Fibroblast of gingiva (primary cell): ENCODE measurements around the gene FOXP1.
A peak's percentile ranks its signal among the peaks of the same experiment; 100 is the strongest.

Experiments
- DNase-seq: peaks from one replicate; pipeline ENCODE4 v3.0.0-alpha.2; 2011; ENCODE audit warnings: low read depth

The FOXP1 gene

DNA sequence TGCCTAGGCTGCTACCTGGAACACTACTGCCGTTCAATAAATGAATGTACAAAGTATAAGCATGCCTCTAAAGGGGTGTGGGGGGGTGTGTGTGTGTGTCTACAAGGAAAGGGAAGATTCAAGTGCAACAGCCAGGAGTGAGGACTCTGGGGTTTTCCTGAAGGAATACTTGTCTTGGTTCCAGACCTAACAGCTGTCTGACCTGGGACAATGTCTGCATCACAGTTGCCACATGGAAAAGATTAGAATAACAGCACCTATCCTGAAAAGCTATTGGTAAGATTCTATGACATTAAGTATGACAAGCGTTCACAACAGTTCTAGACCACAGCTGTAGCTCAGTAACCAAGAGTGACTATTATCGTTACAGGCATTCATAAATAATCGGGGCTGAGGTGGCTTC lies 345.2 kb downstream of the FOXP1 start:
- DNase-seq = no peak

DNA sequence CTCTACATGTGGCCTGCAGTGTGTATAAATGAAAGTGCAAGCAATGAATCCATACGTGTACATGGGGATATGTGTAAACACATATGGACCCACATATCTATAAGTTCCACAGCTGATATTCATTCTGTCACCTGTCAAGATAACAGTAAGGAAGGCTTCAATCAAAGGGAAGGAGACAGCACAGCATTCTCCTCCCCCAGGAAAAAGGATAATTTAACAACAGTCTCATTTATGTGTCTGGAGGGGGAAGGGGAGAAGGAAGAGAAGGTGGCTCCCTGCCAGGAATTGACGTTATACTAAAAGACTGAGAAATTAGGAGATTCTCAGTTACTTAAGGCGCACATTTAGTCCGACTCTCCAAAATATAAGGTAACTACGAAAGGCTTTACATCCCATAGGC lies 345.9 kb downstream of the FOXP1 start:
- no peak for DNase-seq

DNA sequence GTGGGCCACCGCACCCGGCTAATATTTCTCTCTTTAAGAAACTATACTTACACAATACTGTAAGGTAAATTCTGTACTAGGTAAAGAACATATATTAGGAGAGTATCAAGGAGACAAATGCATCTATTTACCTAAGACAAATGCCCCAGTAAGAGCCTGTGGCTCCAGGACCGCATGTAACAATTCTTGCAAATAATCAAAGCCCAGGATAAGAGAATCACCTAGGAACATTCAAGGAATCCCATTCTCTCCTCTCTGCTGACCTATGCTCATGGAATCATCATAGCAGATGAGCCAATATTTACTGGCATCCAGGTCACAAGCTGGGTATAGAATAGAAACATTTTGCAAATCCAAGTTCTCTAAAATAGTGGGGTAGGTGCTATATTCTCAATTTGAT lies 347.7 kb downstream of the FOXP1 start:
- DNase-seq = no peak

DNA sequence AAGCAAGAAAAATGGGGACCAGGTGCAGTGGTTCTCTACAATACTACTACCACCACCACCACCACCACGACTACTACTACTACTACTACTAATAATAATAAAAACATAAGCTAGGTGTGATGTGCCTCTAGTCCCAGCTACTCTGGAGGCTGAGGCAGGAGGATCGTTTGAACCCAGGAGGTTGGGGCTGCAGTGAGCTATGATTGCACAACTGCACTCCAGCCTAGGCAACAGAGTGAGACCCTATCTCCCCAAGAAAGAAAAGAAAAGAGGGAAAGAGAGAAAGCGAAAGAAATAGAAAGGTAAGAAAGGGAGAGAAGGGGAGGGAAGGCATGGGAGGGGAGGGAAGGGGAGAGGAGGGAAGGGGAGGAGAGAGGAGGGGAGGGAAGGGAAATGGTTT lies 350.6 kb downstream of the FOXP1 start:
- DNase-seq = no peak

DNA sequence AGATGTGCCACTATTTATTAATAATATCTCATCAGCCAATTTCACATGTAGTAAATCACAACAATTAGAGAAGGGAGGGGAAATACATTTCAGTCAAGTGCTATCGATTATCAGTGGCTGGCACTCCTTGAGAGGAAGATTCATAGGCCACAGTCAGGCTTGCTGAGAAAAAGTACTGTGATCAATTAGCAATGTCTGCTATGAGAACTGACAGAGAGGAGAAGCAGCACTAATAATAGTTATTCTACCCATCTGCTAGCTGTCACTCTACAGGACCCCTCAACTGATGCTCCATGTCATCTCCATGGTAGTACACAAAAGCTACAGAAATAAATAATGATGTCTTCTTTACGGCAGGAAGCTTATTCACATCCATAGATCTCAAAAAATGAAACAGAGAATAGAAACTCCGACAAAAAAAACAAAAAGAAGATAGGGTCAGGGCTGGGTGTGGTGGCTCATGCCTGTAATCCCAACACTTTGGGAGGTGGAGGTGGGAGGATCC lies 351.3 kb downstream of the FOXP1 start:
- no peak for DNase-seq

DNA sequence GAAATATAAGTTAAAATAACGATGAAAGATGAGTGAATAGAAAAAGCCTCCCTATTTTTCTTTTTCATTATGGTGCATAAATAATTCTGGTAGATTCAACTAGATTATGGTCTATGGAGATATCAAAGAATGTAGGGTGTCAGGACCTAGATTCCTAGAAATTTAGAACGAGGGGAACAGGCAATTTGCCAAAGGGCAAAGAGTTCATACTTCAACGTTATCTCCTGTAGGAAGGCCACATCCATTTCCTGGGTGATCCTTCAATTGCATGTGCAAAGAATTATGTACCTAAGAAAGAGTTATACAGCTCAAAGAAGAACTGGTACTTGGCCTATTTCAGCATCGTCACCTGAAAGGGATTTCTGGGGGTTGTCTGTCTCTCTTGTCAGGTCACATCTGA lies 351.8 kb downstream of the FOXP1 start:
- no peak for DNase-seq

DNA sequence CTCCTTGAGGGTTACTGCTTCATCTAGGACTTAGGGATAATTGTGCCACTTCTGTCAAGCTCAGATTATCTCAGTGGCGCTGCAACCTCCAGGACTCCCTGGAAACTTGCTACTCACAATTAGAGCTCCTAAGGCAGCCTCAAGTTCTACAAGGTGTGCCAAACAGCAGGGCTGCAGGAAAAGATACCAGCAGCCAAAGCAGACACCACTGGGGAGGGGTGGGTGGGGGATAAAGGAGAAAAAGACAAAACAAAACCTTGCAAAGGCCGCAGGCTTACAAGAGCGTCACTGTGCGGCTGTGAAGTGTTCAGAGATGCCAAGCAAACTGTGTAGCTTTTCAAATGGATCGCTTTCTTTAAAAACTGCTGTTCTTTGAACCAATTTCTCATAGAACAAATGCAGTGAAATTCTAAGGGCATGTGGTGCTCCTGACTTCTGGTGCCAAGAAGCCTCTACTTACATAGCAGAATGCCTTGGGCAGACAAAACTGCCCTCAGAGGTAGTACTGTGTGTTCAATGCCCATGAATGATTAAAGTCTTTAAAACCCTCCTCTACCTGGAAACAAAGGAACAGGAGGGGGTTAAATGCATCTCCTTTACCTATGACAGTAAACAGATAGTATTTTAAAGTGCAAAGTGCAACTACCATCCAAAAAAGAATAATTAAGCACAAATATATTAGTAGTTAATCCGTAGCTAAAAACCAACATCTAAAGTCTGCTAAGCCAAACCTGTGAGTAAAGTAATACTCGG lies 353.4 kb downstream of the FOXP1 start:
- DNase-seq = no peak

DNA sequence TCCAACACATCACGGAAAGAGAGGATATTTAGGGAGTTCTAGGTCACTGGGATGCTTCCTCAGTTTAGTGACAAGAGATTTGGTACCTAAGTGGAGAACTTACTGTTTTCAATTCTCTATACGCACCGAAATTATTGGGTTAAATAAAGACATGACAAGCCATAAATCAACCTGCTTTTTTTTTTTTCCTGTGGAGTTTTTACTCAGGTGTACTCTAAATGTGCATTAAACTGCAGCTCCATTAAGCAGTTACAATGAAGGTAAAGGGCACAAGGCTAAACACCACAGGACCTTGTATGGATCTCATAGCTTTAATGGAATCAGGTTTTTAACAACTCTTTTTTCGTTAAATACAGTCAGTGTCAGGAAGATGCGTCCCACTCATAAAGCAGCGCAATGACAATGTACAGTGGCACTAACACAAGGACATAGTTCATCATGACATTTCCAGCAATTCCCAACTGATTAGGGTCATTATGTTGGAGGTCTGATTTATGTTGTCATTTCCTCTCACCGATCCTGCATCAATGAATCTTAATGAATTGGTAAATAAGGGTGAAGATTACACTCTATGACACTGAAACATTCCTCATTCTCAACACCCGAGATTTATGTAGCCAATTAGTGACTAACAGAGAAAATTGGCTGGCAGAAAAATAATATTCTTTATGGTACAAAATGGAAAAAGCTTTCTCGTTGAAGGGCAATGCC lies 355.2 kb downstream of the FOXP1 start:
- DNase-seq = no peak

DNA sequence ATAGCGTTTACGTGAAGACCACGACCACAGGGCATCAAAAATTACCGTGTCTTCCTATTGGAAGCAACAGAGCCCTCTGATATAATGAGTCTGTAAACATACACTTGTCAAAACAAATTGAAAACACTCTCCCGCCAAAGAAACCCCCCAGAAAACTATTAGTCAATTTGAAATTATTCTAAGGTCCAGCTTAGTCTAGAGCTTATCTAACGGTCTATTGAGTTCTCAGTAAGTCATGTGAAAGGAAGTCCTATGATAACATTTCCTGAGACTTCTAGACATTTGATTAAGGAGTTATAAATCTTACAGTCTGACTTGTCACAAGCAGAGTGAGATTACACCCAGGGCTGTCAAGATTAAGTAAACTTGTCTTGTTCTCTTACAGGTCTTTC lies 356.3 kb downstream of the FOXP1 start:
- DNase-seq = no peak

DNA sequence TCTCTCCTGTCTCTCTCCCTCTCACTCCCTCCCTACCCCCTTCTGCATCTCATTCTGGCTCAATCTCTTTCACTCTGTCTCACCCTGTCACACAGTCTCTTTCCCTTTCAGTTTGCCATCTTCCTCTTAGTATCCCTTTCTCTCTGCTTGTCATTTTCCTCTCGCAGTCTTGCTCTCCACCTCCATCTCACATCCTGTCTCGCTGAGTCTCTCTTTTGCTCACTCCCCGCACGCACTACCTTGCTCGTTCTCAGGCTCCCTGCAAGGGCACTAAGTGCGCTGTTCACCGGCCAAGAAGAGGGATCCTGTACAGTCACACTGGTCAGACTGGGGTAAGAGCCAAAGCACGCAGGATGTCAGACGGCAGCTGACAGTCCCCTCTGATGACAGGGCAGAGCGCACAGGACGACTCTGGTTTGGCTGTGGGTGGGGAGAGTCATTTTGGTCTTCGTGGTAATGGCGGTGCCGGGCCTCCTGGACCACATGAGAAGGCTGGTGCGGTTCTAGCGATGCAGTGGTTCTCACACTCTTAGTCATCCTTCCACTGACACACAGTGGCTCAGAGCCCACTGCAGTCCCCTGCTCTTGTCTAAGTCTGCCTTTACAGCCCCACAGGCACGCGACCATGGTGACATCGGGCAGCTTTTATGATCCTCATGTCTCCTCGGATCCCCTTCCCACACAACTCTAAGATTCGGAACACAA lies 356.8 kb downstream of the FOXP1 start:
- DNase-seq = no peak

DNA sequence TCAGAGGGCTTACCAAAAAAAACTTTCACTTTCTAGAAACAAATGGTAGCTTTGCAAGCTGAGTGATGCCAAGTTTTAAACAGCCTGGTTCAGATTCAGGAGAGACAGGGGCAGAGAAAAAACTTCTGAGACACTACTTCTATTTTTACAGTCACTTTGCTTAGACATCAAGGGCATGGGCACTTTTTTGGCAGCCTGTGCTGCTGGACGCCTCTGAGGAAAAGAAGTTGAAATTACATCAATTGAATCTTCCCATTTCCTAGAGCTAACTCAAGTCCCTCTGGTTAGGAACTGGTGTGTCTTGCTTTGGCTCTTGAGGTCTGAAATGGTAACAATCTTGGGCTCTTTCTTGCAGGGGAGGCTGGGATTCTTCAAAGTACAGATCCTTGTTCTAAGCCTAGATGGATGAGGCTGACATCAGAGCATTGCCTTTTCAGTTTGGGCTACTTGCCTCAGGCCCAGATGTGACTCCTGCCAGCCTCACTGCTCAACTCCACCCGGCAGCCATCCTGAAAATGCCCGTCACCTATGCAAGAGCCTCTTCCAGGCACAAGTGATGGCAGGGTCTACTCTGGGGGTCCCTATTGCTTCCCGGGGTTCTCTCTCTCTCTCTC lies 357.5 kb downstream of the FOXP1 start:
- DNase-seq = no peak

DNA sequence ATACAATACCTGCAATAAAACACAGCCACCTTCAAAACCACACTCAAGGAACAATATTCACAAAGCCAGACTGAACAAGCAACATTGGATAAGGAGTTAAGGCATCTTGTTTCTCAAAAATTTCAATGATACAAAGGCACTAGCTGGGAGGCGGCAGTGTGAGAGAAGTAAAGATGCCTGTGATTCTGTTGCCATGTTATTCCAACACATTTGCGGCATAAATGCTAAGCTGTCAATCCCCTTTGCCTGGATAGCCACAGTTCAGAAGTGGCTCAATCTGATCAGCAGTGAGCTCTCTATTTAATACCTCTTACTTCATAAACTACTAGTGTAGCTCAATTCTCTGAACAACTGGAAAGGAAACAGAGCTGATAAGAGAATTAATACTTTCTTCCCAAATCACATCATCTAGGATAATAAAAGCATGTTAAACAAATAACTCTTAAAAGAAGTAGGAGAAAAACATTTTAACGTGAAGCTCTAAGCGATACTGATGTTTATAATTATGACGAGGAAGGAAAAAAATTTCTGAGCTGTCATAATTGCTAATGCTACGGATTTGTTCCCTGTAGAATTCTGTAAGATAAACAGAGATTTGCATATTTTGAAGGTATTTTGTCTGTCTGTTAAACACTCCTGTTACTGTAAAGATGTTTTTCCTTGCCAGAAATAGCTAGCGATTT lies 358.4 kb downstream of the FOXP1 start:
- no peak for DNase-seq

DNA sequence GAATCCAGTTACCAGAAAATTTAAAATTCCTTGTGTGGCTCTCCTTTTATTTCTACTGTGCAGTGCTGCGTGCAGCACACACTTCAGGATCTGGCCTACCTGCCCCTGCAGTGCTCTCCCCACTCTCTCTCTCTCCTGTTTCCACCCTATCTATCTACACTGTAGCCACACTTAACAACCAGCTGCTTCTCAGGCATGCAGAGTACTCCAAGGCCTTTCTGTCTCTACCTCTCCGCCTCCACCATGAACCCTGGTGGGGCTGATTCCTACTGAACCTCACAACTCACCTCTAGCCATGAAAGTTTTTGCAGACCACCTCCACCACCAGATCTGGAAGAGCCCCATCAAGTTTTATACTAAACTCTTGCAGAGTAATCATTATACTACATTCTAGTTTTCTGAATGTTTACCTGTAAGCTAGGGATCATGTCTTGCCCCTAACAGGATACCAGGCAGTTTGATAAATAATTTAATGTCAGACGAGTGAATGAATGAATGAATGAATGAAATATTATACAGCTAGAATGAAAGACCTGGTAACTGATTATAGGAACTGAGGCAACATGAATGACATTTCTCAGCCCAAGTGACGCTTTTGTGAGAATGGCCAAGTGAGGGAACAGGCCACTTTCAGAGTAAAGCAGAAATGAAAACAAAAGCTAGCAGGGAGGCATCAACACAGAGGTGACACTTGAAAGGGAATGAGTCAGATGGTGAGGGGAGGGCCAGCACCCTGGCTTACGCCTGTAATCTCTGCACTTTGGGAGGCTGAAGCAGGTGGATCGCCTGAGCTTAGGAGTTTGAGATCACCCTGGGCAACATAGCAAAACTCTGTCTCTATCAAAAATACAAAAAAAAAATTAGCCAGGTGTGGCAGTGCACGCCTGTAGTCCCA lies 363.5 kb downstream of the FOXP1 start:
- DNase-seq = no peak

DNA sequence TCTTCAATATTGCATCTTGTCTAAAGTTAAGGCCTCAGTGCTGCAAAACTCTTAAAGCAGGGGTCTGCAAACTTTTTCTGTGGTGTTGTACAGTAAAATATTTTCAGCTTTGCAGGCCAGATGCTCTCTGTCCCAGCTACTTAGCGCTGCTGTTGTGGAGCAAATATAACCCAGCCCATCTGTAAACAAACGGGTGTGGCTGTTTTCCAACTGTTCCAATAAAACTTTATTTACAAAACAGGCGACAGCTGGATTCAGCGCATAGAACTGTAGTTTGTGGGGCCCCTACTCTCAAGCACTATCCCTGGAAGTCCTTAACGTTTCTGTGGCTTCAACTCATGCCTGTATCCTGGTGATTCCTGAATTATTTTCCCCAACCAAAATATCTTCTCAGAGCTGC lies 365.0 kb downstream of the FOXP1 start:
- no peak for DNase-seq

DNA sequence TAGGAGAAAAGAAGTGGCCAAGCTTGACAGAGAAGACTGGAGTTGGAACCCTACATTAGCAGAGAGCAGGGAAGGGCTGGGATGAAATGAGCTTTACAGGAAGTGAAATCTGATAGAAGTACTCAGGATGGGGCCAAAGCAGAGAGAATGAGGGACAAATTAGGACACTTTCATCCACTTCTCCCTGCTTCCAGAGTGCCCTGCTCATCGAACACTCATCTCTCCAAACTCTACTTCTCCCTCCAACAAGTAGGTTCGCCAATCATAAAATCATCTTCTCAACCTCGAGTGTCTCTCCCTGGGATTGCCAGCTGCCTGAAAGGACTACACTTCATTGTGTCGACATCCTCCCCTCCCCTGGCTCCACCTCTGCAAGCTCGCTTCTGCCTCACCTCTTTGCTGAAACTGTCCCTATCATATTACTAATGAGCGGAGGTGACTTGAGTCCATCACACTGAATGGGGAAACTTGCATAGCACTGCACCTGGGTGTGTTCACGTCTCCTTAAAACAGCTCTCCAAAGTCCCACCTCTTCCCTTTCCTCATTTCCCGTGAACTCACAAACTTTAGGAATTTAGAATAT lies 365.8 kb downstream of the FOXP1 start:
- no peak for DNase-seq

DNA sequence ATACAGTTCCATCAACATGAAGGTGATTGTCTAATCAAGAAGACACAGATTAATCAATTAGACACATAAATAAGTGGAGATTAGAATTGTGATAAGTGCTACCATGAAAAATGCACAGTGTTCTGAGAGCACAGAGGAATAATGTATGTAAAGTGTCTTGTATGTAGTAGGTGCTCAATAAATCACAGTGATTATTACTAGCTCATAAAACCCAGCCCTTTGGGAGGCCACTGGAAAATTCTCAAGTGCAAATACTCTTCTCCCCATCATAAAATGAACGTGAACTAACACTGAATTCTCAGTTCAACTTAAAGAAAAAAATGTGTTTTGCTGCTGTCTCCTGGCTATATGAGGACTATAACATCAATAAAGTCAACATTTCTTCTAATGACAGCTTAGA lies 368.2 kb downstream of the FOXP1 start:
- no peak for DNase-seq

DNA sequence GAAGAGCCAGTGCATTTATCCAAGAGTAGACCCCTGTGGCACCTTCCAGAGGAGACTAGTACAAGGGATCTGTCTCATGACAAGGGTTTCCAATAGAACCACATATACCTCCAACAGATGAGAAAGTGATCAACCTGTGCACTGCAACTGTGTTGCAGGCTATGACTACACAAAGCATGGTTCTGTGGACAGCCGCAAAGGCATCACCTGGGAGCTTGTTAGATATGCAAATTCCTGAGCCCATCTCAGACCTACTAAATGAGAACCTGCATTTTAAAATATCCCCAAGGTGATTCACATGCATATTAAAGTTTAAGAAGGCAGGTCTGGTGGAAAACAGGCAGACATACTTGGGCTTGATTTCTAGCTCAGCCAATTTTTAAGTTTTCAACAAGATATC lies 368.7 kb downstream of the FOXP1 start:
- no peak for DNase-seq

DNA sequence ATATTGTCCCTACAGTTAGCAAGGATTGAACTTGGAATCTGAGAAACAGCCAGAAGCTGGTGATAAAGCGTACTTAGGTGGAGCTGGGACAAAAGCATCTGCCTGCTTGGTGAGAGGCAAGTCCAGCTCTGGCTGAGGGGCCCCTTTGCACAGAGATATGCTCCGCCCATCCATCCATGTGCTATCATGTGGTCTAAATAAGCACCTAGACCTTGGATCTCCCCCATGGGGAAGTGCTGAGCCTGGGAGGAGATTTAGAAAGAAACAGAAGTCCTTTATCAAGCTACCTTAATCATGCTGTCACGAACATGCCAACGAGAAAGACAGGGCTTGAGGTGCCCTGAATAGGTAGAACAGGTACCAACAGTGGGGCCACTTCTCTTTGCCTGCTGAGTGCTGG lies 369.5 kb downstream of the FOXP1 start:
- DNase-seq = no peak

DNA sequence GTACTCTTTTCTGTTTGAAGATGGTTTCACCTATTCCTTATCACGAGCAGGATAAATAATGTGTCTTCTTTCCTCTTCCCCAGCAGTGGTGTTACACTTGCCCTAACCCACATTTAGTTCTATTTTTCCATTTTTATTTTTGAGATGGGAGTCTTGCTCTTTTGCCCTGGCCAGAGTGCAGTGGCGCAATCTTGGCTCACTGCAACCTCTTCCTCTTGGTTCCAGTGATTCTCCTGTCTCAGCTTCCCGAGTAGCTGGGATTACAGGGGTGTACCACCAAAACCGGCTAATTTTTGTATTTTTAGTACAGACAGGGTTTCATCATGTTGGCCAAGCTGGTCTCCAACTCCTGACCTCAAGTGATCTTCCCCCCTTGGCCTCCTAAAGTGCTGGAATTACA lies 372.4 kb downstream of the FOXP1 start:
- DNase-seq = no peak

DNA sequence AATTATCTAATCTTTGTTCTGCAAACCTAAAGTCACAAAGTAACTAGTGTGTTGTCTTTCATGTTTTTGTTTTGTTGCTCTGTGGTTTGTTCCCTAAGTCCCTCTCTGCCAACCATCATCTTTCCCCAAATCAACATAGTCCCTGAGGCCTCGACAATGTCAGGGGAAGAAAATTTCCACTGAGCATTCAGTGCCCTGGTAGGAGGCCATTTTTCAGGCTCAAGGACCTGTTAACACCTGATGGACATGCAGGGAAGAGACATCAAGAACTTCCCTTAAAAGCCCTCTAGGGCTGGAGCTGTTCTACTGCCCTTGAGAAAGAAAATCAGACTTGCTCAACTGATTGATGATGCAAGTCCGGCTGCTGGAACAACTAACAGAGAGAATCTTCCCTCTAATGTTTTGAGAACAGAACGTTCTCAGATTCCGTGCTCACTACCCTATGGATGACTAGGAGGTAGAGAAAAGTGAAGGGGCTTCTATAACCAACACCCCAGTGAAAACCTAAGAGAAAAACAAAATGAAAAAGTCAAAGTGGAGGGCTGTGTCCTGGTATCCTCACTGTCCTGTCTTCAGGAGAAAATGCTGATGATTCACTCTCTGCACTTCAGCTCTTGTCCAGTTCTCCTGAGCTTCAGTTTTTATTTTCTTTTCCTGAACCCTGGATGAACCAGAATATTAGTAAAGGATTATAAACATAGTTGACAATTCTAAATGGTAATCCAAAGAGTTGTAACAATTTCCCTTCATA lies 373.1 kb downstream of the FOXP1 start:
- peak; percentile 81 for DNase-seq
